GM20431 (cell line): ENCODE results near the gene CIAO3.
"Not testable (repeated sequence)": the region's sequence is repeated elsewhere in the genome, so short reads cannot be mapped to it uniquely, and the experiment has no call there.

Experiments used
- in situ Hi-C: fragments of 300-500 bp; cut with MseI, MboI; formaldehyde crosslinking; loops from one replicate; pipeline ENCODE4 v1.15.0; 2020; ENCODE audit warnings: low sequenced_read_pairs; ENCODE audit not compliant: unreplicated experiment

Gene CIAO3

DNA sequence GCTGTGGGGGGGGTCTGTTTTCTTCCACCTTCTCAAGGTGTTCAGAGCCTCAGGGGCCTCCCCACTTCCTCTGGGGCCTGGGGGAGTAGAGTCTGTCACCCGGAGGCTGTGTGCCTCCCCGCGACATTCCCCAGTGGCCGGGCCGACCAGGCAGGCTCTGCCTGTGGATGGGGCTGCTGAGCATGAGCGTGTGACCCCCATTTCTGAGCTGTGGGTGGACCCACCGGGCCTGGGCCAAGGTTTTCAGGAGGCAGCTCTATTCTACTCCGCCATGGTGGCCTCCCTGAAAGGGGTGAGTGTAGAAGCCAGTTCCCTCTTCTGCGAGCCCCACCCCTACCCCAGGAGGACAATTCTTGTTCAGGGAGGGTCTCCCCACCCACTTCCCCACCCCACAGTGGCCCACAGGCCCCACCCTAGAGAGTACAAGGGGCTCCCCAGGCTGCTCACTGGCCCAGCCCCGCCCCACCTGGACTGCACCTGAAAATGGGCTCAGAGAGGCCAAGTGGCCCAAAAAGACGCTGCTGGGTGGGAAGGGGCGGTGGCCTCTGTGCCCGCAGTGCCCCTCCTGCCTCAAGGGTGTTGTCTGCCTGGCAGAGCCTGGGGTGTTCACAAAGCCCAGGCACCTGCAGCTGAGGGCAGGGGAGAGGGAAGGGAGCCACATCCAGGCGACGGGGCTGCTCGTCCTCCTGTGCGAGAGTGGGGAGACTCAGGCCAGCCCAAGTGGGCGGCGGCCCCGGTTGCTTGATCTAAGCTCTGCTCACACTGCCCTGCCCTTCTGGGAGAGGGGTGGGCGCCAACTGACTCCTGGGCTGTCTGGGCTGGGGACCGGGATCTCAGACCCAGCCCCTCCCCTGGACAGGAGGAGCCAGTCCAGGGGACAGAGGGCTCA, 21.1 kb upstream of the CIAO3 start:
- in situ Hi-C loops, result no loop called here

DNA sequence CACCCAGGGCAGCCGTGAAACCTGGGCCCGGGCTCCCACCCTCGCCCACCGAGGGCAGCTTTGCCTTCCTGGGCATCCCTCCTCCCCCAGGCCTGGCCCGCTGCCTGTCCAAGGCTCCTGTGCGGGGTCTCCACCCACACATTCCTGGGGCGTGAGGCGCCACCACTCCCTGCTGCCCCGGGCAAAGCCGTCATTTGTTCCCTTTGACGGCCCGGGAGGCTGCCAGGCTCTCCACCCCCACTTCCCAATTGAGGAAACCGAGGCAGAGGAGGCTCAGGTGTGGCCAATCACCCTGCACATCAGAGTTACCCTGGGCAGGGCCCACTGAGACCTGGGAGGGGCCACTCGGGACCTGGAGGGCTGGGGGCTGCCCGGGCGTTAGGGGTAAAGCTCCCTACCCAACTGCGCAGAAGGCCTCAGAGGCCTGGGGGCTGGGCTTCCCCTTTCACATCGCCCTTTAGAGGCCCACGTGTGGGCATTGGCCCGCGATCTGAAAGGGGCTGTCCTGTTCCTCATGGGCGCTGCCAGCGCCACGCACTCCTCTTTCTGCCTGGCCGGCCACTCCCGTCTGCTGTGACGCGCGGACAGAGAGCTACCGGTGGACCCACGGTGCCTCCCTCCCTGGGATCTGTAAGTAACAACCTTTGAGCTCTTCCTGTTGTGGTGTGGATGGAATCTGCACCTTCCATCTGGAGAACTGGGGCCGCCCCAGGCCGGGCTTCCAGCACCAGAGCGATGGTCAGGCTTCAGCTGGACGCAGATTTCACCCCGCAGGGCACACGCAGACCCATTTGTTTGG, 19.9 kb upstream of the CIAO3 start, which contains the start of gene MSLN:
Gene MSLN, plus strand, starts transcription at position 190 of the 799 bp plus-strand sequence. CDS start 1,947 bp downstream, outside the sequence.
- in situ Hi-C loops, result no loop called here

DNA sequence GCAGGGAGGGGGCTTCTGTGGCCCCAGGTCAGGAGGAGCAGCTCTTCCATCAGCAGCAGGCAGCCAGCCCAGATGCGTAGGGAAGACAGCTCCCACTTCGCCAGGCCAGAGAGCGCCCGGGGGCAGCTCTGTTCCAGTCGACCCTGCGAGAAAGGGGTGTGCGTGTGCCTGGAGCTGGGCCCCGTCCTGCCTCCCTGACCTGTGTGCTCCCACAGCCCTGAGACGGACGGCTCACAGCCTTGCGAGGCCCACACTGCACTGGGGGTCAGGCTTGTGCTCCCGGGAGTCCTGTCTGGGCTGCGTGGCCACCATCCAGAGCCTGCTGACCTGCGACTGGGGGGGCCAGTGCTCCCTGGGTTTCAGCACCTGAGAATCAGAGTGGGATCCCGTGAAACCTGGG, 19.3 kb upstream of the CIAO3 start:
- in situ Hi-C loops, result no loop called here

DNA sequence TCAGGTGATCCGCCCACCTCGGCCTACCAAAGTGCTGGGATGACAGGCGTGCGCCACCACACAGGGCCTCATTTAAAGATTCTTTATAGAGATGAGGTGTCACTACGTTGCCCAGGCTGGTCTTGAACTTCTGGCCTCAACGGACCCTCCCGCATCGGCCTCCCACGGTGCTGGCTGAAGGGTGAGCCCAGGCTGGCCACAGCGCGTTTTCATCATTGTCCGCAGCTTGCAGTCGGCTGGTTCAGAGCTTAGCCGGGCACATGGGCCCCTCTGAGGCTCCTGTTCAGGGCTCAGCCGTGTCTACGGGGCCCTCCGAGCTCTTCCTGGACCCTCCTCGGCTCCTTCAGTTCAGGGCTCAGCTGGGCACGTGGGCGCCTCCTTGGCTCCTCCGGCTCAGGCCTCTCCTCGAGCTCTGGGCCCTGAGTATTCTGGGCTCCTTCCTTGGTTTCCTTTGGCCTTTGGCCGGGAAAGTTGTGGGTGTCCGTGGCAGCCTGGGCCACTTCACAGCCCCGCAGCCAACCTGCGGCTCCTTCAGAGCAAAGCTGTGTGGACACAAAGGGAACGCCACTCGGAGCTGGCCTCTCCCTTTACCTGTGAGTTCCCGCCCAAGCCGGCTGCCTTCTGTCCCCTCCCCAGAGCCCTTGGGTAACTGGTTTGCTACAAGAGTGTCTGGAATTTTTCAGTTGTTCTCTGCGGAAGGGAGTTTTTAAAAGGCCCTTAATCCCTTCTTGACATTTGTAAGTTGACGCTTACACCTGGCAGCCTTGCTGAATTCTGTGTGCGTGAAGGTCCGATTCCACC, 18.5 kb upstream of the CIAO3 start:
- in situ Hi-C loops, result no loop called here

DNA sequence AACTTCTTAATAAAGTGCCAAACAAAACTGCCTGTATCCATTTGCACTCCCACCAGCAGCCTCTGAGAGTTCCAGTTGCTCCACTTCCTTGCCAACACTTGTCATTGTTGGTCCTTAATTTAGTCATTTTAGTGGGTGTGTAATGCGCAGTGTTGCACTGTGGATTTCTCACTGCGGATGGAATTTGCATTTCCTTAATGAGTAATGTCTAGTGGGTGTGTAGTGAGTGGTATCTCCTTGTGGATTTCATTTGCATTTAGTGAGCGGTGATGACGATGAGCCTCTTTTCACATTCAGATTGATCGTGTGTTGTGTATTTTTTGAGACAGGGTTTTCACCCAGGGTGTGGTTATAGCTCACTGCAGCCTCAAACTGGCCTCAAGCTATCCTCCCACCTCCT, 15.6 kb upstream of the CIAO3 start:
- in situ Hi-C loops, result no loop called here

DNA sequence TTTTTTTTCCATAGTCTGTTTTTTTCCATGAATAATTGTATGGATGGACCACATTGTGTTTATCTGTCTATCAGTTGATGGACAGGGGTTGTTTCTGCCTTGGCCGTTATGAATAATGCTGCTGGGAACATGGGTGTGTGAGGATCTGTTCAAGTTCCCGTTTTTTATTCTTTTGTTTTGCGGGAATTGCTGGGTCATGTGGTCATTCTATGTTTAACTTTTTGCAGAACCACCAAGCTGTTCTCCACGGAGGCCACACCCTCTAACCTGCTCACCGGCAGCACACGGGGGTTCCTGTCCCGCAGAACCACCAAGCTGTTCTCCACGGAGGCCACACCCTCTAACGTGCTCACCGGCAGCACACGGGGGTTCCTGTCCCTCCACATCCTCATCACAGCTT, 13.9 kb upstream of the CIAO3 start:
- in situ Hi-C loops, result no loop called here

DNA sequence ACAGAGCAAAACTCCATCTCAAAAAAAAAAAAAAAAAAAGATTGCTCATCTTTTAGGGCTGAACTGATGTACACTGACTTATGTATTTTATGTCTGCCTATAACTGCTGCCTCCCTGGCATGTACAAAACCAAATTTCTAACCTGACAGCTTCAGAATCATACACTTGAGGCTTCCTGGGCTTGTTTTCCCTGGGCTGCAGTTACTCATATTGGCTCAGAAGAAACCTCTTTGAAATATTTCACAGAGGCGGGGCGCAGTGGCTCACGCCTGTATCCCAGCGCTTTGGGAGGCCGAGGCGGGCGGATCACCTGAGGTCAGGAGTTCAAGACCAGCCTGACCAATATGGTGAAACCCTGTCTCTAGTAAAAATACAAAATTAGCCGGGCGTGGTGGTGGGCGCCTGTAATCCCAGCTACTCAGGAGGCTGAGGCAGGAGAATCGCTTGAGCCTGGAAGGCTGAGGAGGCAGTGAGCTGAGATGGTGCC, 13.4 kb upstream of the CIAO3 start:
- in situ Hi-C loops, result not testable (repeated sequence)

DNA sequence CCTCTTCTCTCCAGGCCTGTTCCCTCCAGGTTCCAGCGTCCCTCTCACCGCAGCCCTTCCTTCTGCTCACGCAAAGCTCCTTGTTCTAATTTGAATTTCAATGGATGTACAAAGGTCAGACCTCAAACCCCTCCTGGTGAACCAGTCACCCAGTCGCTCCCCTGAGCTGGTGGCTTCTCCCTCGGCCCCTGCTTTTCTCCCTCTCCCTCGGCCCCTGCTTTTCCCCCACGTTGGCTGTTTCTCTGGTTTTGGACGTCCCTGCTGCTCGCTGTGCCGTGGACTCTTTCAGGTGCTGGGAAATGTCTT, 11.2 kb upstream of the CIAO3 start:
- in situ Hi-C loops, result no loop called here

DNA sequence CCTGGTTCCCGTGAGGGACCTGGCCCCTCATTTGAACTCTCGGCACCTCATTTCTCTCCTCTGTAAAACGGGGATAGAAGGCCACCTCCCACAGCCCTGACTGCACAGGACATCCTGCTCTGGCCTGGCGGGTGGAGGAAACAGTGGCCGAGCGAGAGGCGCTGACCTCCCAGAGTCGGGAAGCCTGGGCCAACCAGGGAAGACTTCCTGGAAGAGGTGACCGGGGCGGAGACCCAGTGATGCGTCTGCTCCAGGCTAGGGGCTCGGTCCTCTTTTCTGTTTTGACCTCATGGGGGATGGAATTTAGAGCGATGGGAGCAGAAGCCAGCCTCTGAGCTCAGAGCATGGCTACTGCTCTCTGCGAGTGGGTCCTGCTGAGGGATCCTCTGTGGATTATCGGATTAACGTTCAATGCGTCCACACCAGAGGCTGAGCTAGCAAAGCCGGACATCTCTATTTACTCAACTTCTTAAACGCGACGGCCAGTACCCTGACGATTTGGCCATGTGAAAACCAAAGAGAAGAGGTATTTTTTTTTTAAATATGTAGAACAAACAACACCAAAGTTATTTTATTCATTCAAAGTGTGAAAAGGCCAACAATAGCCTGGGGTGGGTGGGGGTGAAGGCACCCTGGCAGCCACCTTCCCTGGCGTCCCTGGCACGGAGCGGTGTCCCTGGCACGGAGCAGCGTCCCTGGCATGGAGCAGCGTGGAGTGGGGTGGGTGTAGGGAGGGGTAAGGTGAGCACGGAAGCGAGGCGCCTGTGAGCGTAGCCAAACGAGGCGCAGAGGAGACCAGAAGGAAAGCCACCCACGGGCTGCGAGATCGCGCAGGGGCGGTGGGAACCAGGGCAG, 10.6 kb upstream of the CIAO3 start:
- in situ Hi-C loops, result no loop called here

DNA sequence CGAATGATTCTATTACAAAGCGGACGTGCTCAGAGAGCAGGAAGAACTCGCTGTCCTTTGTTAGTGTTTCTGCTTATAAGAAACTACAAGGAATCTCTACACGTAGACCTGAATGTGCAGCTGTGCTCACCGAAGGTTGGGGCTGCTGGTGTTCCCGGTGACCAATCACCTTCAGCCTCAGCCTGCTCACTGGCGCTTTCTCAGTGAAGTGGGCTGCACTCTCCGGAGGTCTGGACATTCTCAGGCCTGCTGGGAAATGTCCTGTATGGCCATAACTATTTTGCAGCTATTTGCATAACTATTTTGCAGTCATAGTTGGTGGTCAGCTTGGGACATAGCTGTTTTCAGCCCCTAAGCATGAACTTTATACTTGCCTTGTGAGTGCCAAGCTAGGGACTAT, 9.7 kb upstream of the CIAO3 start:
- in situ Hi-C loops, result no loop called here

DNA sequence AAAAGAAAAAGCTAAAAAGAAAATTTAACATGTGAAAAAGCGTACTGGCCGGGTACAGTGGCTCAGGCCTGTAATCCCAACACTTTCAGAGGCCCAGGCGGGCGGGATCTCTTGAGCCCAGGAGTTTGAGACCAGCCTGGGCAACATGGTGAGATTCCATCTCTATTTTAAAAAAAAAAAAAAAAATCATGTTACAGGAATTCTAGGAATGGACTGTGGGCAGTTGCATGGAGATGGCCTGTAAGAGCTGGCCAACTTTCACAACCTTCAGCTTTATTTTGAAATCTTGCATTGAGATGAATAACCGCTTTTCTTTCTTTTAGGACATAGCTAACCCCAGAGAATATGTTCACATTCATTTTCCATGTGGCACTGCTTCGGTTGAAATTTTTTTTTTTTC, 8.2 kb upstream of the CIAO3 start:
- in situ Hi-C loops, result no loop called here

DNA sequence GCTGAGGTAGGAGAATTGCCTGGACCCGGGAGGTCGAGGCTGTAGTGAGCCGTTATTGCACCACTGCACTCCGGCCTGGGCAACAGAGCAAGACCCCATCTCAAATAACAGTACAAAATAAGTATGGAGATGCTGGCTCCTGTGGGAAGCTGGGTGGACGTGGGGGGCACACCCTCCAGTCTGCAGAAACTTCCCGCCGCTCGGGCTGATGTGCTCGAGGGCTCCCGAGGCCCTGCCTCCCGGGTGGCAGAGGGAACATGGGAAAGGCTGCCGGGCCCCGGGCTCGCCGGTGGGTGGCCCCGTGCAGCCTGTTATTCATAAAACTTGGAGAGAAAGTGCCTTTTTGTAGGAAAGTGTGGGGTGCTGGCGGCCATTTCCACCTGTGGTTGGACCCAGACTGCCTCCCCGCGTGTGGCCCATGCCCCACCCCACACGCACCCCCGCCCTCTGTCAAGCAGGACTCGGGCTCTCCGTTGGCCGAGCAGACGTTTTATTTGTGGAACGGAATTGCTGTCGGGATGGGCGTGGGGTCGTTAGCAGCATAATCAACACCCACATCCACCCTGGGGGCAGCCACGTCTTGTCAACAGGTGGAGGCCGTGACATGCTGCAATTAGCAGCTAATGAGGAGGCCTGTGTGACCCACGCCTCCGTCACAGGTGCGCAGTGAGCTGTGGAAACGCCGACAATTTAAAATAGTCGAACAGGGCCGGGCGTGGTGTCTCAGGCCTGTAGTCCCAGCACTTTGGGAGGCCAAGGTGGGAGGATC, 7.4 kb upstream of the CIAO3 start:
- in situ Hi-C loops, result no loop called here

DNA sequence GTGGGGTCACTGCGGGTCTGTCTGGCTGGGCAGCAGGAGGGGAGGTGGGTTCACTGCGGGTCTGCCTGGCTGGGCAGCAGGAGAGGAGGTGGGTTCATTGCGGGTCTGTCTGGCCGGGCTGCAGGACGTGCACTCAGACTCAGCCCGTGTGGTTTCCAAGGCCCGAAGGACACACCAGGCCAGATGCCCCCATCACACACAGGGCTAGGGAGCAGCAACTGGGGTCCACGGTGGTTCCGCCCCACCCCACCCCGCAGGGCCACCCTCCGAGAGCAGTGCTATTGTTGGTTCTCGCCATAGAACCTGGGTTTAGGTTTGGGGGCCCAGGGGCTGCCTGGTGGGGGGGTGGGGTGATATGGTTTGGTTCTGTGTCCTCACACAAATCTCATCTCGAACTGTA, 5.8 kb upstream of the CIAO3 start:
- in situ Hi-C loops, result no loop called here

DNA sequence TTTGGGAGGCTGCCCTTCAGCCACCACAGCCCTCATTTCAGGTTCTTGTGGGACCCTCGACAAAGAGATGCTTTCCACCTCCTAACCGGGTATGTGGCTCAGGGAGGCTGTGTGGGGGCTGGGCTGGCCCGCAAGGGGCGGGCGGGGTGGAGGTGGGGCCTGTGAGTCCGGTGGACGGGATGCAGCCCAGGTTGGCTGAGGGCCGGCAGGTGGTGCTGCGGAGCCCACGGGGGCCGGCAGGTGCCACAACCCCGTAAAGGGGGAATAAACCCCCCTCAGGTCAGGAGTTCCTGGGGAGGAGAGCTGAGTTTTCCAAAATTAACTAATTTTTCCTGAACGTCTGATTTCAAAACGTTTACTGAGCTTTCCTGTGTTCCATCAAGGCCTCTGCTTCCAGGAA, 4.9 kb upstream of the CIAO3 start:
- in situ Hi-C loops, result no loop called here

DNA sequence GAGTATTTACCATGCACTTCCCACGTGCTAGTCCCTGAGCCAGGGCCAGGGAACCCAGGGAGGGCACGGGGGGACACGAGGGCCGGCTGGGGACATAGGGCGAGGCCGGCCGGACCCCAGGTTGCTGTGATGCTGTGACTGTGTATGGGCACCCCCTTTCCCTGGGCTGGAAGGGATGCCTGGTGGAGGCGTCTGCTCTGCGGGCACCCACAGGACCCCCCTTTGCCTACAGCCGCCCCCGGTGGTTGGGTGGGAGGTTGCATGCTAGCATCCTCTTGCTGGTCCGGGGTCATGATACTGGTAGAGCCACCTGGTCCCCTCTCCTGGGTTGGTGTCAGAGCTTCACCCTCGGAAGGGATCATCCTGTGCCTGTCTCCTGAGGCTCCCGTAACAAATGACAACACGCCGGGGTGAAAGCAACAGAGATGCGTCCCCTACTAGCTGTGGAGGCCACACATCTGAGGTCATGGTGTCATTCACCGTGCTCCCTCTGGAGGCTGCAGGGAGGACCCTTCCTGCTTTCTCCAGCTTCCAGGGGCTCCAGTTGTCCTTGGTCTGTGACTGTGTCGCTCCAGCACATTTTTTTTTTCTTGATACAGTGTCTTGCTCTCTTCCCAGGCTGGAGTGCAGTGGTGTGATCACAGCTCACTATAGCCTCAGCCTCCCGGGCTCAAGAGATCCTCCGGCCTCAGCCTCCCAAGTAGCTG, 3.1 kb upstream of the CIAO3 start:
- in situ Hi-C loops, result no loop called here

DNA sequence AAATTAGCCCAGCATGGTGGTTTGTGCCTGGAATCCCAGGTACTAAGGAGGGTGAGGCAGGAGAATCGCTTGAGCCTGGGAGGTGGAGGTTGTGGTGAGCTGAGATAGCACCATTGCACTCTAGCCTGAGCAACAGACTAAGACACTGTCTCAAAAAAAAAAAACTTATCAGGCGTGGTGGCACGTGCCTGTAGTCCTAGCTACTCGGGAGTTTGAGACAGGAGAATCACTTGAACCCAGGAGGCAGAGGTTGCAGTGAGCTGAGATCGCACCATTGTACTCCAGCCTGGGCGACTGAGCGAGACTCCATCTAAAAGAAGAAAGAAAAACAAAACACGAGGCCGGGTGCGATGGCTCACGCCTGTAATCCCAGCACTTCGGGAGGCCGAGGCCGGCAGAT, 2.1 kb upstream of the CIAO3 start:
- in situ Hi-C loops, result not testable (repeated sequence)

DNA sequence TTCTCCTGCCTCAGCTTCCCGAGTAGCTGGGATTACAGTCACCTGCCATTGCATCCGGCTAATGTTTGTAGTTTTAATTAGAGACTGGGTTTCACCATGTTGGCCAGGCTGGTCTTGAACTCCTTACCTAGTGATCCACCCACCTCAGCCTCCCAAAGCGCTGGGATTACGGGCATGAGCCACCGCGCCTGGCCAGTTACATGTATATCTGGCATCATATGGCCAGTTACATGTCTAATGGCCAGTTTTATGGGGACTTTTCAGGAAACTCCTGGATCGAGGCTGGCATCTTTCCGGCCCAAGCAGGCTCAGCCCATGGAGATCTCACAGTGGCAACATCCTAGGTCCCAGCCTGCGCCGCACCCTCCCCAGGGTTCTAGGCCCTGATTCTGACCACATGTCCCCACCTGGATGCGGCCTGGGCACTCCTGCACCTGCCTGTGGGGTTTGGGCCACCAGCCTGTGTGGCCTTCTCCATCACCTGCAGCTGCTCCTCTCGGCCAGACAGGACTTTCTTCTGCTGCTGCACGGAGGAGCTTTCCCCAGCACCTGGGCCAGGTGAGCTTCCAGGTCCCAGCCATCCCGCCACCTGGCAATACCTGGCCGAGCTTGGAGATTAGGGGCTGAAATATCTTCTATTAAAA, 1.3 kb upstream of the CIAO3 start:
- in situ Hi-C loops, result no loop called here

DNA sequence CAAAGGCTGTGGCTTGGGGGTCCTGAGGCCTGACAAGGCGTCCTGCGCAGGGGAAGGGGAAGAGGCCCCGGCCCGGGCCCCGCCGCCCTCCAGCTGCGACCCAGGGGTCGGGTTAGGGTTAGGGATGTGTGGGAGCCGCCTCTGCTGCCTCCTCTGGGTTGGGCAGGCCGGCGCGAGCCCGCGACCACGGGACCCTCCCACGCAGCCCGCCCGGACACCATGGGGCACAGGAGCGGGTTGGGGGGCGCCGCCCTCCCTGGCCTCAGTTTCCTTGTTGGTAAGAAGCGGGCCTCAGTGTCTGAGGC, 386 bp downstream of the CIAO3 start:
- in situ Hi-C loops, result no loop called here
